ENCODE data around the gene SNX1.

GRCh38 chr15:64149893-64150578, 54.3 kb downstream of the SNX1 start:
- TF ChIP-seq POLR2A (IDR thresholded peaks at IDR 0.05; ENCODE audit: low read depth, low read length) = no peak
- TF ChIP-seq CTCF (IDR thresholded peaks at IDR 0.05; ENCODE audit: extremely low read depth in 1 of 2, insufficient read depth in 1 of 2, low read depth in 1 of 2, low read length in 2 of 2) = no peak
- no peak for TF ChIP-seq EZH2 (IDR thresholded peaks at IDR 0.05; ENCODE audit: borderline replicate concordance, low read depth, low read length, severe bottlenecking)
- no peak for TF ChIP-seq POLR2AphosphoS5 (IDR thresholded peaks at IDR 0.05; ENCODE audit: insufficient read depth, low read depth, low read length)
- TF ChIP-seq MYC (IDR thresholded peaks at IDR 0.05; ENCODE audit: low read depth, low read length) = no peak
- no peak for TF ChIP-seq MAX (IDR thresholded peaks at IDR 0.05; ENCODE audit: insufficient read depth, insufficient read length)

All from endothelial cell of umbilical vein (primary cell).